ENCODE results near the gene TIGD1.

TIGD1 gene

GRCh38 chr2:232563580-232563979 is 13.2 kb upstream of the TIGD1 start:
- in situ Hi-C loops (cut with HindIII; ENCODE audit: low sequenced_read_pairs), result no loop called here
- H3K4me3 ChIP-seq (ENCODE audit: low read depth, low read length), result no peak overlapping the region
- TF ChIP-seq CTCF (IDR thresholded peaks at IDR 0.05; ENCODE audit: low read depth, low read length), result no peak
- DNase-seq (ENCODE audit: low read depth, low spot score), result no peak

GRCh38 chr2:232562515-232563151 is 12.3 kb upstream of the TIGD1 start:
- no peak for DNase-seq (ENCODE audit: low read depth, low spot score)
- H3K4me3 ChIP-seq (ENCODE audit: low read depth, low read length), result no peak overlapping the region
- in situ Hi-C loops (cut with HindIII; ENCODE audit: low sequenced_read_pairs), result no loop called here
- TF ChIP-seq CTCF (IDR thresholded peaks at IDR 0.05; ENCODE audit: low read depth, low read length), result no peak

GRCh38 chr2:232556426-232556825 is 6.1 kb upstream of the TIGD1 start:
- TF ChIP-seq CTCF (IDR thresholded peaks at IDR 0.05; ENCODE audit: low read depth, low read length), result no peak
- H3K4me3 ChIP-seq (ENCODE audit: low read depth, low read length), result no peak overlapping the region
- DNase-seq (ENCODE audit: low read depth, low spot score), result no peak
- in situ Hi-C loops (cut with HindIII; ENCODE audit: low sequenced_read_pairs), result no loop called here

GRCh38 chr2:232551776-232552175 is 1.4 kb upstream of the TIGD1 start:
- no peak for DNase-seq (ENCODE audit: low read depth, low spot score)
- peak overlapping the region; percentile 94 for H3K4me3 ChIP-seq (ENCODE audit: low read depth, low read length)
- no peak for TF ChIP-seq CTCF (IDR thresholded peaks at IDR 0.05; ENCODE audit: low read depth, low read length)
- in situ Hi-C loops (cut with HindIII; ENCODE audit: low sequenced_read_pairs), result no loop called here

- peak overlapping the region; percentile 94 for H3K4me3 ChIP-seq (ENCODE audit: low read depth, low read length)
- in situ Hi-C loops (cut with HindIII; ENCODE audit: low sequenced_read_pairs), result no loop called here
- no peak for TF ChIP-seq CTCF (IDR thresholded peaks at IDR 0.05; ENCODE audit: low read depth, low read length)
- no peak for DNase-seq (ENCODE audit: low read depth, low spot score)
Measured at GRCh38 chr2:232551250-232551638, 887 bp upstream of the TIGD1 start.

GRCh38 chr2:232549655-232550353 is 553 bp downstream of the TIGD1 start:
- TF ChIP-seq CTCF (IDR thresholded peaks at IDR 0.05; ENCODE audit: low read depth, low read length), result no peak
- peak overlapping the region; percentile 94 for H3K4me3 ChIP-seq (ENCODE audit: low read depth, low read length)
- in situ Hi-C loops (cut with HindIII; ENCODE audit: low sequenced_read_pairs), result no loop called here
- DNase-seq (ENCODE audit: low read depth, low spot score), result no peak

All from astrocyte of the spinal cord (primary cell).